GM19397 (cell line): ENCODE data around the gene CLEC17A.
"Not testable (repeated sequence)": the region's sequence is repeated elsewhere in the genome, so short reads cannot be mapped to it uniquely, and the experiment has no call there.

Source experiments
- ATAC-seq: cut with Tn5 transposase; IDR thresholded peaks from one replicate; pipeline ENCODE4 v1.9.1; 2021; ENCODE audit warnings: mild to moderate bottlenecking, moderate library complexity; ENCODE audit not compliant: unreplicated experiment

The CLEC17A gene, protein sequence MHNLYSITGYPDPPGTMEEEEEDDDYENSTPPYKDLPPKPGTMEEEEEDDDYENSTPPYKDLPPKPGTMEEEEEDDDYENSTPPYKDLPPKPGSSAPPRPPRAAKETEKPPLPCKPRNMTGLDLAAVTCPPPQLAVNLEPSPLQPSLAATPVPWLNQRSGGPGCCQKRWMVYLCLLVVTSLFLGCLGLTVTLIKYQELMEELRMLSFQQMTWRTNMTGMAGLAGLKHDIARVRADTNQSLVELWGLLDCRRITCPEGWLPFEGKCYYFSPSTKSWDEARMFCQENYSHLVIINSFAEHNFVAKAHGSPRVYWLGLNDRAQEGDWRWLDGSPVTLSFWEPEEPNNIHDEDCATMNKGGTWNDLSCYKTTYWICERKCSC

DNA sequence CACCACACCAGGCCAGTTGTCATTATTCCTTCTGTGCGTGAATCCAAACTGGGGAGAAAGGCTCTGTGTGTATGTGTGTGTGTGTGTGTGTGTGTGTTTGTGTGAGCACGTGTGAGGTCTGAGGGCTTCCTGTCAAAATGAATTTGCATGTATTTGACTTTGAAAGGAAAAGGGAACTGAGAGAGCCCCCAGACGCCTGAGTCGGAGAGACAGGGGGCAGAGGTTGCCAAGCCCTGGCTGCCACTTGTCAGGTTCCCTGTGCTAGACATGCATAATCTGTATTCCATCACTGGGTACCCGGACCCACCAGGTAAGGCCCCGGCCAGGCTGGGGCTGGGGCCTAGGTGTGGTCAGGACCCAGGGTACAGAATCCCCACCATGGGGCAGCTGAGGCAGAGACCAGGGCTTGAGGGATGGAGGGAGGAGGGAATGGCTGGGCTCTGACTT is at the start of gene CLEC17A:
CLEC17A (plus strand) TSS at position 191 of the 447 bp plus-strand sequence; CDS start at position 268, 77 bp downstream.
- peak; percentile 49 for ATAC-seq

- no peak for ATAC-seq
Measured at GRCh38 chr19:14533450-14533849, 49.4 kb upstream of the CLEC17A start.

DNA sequence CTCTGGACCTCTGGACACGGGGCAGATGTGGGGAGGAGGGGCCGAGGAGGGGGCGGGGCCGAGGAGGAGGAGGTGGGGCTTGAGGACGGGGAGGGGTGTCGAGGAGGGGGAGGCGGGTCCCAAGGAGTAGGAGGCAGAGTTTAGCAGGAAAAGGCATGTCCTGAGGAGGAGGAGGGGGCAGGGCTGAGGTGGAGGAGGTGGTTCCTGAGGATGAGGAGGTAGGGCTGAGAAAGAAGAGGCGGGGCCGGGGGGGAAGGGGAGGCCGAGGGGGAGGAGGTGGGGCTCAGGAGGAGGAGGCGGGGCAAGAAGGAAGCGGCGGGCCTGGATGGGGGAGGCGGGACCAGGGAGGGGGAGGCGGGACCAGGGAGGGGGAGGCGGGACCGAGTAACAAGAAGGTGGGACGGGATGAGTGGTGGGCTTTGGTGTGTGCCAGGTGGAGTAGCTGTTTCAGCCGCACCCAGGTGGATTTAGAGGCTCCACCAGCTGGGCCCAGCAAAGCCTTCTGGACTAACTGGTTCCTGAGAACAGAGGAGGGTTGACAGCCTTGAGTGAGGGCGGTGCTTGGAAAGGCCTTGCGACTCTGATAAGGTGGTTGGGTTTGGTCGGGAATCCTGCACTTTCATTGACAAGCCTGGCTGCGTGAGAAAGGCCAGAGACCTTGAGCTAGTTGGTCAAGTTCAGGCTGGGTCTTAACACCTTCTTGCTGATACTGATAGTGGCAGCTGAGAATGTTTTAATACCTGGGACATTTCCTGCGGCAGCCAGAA is 45.8 kb upstream of the CLEC17A start:
- ATAC-seq = no peak

DNA sequence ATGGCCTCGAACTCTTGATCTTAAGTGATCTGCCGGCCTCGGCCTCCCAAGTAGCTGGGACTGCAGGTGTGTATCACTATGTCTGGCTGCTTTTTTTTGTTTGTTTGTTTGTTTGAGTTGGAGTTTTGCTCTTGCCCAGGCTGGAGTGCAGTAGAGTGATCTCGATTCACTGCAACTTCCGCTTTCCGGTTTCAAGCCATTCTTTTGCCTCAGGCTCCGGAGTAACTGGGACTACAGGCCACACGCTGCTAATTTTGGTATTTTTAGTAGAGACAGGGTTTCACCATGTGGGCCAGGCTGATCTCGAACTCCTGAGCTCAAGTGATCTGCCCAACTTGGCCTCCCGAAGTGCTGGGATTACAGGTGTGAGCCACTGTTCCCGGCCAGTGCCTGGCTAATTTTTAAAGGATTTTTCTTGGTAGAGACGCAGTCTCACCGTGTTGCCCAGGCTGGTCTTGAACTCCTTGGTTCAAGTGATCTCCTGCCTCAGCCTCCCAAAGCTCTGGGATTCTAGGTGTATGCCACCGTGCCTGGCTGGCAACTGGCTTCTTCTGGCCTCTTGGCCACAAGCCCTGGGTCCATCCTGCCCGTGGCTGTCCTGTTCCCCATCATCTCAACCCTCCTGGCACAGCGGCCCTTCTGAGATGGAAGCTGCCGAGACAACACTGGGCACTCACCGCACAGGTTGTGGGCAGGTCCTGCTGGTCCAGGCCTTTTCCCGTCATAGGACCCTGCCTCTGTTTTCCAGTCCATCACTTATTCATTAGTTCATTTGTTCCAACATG is 42.0 kb upstream of the CLEC17A start:
- ATAC-seq = no peak

GRCh38 chr19:14541979-14542378 is 40.9 kb upstream of the CLEC17A start:
- ATAC-seq = not testable (repeated sequence)

DNA sequence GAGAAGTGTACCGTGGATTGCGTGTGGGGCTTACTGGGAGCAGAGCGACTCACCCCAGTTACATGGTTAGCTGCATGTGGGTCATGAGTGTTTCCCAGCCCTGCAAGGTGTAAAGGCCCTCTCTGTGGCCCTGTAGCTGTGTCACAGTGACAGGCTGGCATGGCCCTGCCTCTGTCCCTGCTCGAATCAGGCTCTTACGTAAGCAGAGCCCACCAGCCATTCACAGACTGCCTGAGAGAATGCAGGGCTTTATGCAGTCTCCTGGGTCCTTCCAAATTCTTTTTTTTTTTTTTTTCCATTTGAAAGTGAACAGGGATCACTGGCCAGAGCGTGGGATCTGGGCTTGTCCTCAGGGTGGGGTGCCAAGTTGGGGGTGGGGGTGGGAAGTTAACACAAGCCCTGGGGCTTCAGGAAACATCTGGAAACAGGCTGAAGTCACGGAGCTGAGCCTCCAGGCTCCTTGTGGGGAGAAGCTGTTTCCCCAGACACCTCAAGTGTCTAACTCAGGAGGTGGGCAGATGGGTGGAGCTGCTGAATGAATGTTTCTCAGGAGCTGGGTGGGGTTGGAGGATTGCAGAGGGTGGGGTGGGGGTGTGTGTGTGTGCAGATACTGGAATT is 40.1 kb upstream of the CLEC17A start:
- ATAC-seq = no peak

DNA sequence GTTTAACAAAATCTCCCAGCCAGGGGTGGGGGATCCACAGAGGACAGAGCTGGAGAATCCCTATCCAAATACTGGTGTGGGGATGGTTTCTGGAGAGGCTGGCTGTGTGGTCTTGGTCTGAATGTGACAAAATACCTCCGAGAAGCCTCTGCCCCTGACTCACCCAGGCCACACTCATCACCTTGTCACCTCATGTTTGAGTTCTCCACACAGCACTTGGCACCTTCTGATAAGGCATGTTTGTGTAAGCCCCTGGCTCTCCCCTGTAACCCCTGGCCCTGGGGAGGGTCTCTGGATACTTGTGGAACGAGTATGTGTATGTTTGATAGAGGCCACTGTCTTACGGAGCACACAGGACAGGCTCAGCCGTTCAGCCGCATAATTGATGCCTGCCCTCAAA is 38.8 kb upstream of the CLEC17A start:
- ATAC-seq = no peak

DNA sequence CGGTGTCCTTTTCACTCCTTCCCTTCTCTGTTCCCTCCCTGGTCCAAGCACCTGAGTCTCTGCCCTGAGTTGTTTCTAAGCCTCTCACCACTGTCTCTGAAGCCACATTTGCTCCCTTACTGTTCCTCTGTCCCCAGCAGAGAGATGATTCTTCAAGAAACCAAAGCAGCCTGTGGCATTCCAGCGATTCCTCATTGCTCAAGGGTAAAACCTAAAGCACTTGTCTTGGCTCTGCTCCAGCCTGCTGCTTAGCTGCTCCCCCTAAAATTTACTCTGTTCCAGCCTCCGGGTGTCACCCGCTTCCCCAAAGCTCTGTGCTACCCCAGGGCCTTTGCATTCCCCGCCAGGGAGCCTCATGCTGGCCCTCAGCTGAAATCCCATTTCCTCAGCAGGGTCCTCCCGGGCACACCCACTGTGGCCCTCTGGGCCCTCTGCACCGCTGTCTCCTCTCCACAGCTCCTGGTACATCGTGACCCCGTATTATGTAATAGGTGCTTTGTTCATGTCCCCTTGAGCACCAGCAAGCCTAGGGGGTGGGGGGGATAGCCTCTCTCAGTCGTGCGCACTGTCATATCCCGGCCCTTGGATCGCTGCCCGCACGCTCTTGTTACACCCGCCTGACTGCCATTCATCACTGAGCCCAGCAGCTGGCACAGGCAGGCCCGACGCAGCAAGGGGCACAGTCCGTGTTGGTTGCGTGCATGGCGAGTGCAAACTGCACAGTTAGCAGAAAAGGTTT is 37.7 kb upstream of the CLEC17A start:
- ATAC-seq = no peak

GRCh38 chr19:14545716-14546082 is 37.2 kb upstream of the CLEC17A start:
- ATAC-seq = no peak

DNA sequence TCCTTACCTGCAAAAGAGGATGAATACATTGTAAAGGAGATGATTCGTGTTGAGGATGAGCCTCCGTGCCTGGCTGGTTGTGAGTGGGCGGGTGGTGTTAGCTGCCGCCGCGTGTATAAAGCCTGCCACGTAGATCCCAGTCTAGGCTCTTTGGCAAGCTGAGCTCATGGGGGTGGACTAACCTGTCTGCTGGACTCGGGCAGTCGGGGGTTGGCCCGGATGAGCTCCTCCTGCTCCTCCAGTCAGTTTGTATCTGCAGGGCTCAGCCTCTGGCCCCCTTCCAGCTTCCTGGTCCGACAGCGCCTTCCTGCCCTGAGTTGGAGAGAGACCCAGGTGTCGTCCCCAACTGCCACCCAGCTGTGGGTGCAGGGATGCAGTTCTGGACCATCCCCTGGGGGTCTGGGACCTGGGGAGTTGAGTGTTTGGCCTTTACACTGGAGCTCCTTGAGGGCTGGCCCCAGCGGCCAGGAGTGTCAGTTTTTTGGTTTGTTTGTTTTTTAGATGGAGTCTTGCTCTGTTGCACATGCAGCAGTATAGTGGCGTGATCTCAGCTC is 32.6 kb upstream of the CLEC17A start:
- ATAC-seq = no peak

GRCh38 chr19:14551134-14552005 is 31.5 kb upstream of the CLEC17A start:
- ATAC-seq = not testable (repeated sequence)

- not testable (repeated sequence) for ATAC-seq
Measured at GRCh38 chr19:14552006-14552360, 30.9 kb upstream of the CLEC17A start.

DNA sequence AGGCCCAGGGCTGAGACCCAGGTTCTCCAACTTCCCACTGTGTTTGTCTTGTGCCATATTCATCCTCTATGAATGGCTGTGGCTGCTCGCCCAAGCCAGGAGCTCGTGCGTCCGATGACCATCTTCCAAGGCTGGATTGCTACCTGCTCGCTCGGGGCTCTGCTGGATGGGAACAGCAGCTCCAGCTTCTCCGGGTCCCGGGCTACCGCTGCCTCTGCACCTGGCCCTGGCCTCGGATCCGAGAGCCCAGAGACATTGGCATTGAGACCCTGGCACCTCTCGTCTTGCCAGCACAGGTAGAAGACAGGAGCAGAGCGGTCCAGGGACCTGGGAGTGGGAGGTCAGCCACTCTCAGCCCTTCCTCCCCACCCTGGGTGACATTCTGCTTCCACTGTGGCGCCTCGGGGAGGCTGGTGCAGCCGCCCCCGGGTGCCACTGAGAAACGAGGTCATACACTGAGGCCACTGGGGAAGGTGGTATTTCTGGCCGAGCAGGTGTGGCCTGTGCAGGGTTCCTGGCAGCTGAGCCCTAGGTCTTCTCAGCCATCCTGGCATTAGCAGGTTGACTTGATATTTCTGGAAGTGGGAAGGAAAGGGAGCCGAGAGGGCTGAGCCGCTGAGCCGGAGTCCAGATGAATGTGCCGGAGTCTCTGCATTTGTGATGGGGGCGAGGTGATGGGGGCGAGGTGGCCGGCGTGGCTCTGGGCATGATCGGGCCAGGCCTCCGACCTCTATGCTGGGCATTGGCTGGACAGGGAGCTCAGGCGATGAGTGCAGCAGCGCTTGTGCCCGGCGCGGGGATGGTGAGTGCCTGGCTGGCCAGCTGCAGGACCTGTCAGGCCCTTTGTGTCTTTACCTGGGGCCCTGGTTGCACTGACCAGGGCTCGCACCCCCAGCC is 29.6 kb upstream of the CLEC17A start:
- ATAC-seq = no peak

- no peak for ATAC-seq
Measured at GRCh38 chr19:14553939-14554243, 29.0 kb upstream of the CLEC17A start.

- no peak for ATAC-seq
Measured at GRCh38 chr19:14554382-14554812, 28.5 kb upstream of the CLEC17A start.

DNA sequence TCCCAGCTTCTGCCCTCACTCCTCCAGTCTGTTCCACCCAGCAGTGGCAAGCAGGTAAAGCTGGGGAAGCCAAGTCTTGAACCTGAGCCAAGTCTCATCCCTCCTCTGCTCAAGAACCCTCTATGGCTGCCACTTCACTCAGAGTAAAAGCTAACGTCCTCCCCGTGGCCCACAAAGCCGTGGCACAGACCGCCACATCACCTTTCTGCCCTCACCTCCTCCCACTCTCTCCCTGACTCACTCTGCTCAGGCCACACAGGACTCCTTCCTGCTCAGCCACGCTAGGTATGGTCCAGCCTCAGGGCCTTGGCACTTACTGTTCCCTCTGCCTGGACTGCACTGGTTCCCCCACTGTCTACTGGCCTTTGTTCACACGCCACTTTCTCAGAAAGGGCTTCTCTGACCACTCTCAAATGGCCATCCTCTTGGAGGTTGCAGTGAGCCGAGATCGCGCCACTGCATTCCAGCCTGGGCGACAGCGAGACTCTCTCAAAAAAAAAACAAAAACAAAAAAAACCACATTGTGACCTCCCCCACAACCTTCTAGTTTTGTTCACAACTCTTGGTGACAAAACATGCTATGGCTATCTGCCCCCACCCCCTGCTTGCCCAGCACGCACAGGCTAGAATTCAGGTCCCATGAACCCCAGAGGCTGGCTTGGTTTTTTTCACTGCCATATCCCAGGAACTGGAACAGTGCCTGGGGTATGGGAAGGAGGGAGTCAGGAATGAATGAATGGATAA is 26.8 kb upstream of the CLEC17A start:
- ATAC-seq = no peak

- ATAC-seq = no peak
Measured at GRCh38 chr19:14556662-14557188, 26.2 kb upstream of the CLEC17A start.
